K562 (cell line): Measurements from ENCODE around the gene SLC26A5. TPM values are rescaled to one million over a fixed set of nuclear protein-coding genes. Genes with fewer than 3 reads are reported as not detected.

Source experiments
- CSDE1 ChIP-seq, 2 experiments: fragments of 450-650 bp; IDR thresholded peaks; 2 replicates each; pipeline ENCODE4 v1.6.1; 2016; ENCODE audit warnings: mild to moderate bottlenecking in 1 of 2
- SMARCE1 ChIP-seq: fragments of 450-650 bp; IDR thresholded peaks from 2 replicates; pipeline ENCODE4 v1.7.1; 2016; ENCODE audit warnings: mild to moderate bottlenecking
- TAF7 ChIP-seq: fragments of 450-650 bp; IDR thresholded peaks from 2 replicates; pipeline ENCODE4 v1.6.1; 2016; ENCODE audit warnings: missing genetic modification characterization, missing compliant biosample characterization
- polyA plus RNA-seq, 8 experiments: library from polyadenylated mRNA; depleted of rRNA in 4 of 8; stranded (reverse) in 5 of 8; unstranded in 3 of 8; fragments of >200 nt; fragmentation: Nextera tagmentation in 2 of 8; fragmentation: Illumina TruSeq in 1 of 8; extraction: Ambion mirVana in 2 of 8; extraction: Trizol in 1 of 8; gene quantifications; 2 replicates each; pipeline versions ENCODE4 v1.2.1 to v1.2.3, GENCODE V29; 2011 to 2014; ENCODE audit warnings: inconsistent platforms in 1 of 8, missing spikeins in 1 of 8
- total RNA-seq, 7 experiments: library from RNA; depleted of rRNA in 6 of 7; stranded (reverse); fragments of >200 nt in 6 of 7; fragmentation: Illumina TruSeq in 2 of 7; extraction: Trizol in 2 of 7; gene quantifications; 2 replicates each; pipeline versions ENCODE4 v1.2.1 to v1.2.3, GENCODE V29; 2011 to 2021; ENCODE audit warnings: low replicate concordance in 1 of 7
- TF ChIP-seq, protein P1 (sequence below), 2 experiments: fragments of 450-650 bp; IDR thresholded peaks; 2 replicates each; pipeline ENCODE4 v1.6.1; 2016; ENCODE audit warnings: mild to moderate bottlenecking in 2 of 2, borderline replicate concordance in 1 of 2, low read depth in 1 of 2, moderate library complexity in 1 of 2
- TF ChIP-seq, protein P2 (sequence below): sonication (generic); formaldehyde crosslinking; IDR thresholded peaks from 2 replicates; pipeline ENCODE4 v1.8.0; 2022; ENCODE audit warnings: mild to moderate bottlenecking, missing genetic modification reagents, borderline replicate concordance
- TF ChIP-seq, protein P3 (sequence below): fragments of 200-600 bp; sonication (generic); IDR thresholded peaks from one replicate; pipeline ENCODE4 v1.6.1; 2012; ENCODE audit warnings: mild to moderate bottlenecking, low read depth, low read length, inconsistent platforms

The SLC26A5 gene
- total and polyA plus RNA-seq, 9 of the 15 experiments (the other 6 are each of a cell fraction or from before 2014, with no cell fraction given), result not detected

DNA sequence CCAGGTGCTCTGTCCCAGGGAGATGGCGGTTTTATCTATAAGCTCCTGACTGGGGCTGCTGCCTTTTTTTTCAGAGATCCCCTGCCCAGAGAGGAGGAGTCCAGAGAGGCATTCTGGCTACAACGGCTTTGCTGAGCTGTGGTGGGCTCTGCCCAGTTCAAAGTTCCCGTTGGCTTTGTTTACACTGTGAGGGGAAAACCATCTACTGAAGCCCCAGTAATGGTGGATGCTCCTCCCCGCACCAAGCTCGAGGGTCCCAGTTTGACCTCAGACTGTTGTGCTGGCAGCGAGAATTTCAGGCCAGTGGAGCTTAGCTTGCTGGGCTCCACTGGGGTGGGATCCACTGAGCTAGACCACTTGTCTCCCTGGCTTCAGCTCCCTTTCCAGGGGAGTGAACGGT lies 16.4 kb upstream of the SLC26A5 start (continued):
- TF ChIP-seq, protein P1, sequence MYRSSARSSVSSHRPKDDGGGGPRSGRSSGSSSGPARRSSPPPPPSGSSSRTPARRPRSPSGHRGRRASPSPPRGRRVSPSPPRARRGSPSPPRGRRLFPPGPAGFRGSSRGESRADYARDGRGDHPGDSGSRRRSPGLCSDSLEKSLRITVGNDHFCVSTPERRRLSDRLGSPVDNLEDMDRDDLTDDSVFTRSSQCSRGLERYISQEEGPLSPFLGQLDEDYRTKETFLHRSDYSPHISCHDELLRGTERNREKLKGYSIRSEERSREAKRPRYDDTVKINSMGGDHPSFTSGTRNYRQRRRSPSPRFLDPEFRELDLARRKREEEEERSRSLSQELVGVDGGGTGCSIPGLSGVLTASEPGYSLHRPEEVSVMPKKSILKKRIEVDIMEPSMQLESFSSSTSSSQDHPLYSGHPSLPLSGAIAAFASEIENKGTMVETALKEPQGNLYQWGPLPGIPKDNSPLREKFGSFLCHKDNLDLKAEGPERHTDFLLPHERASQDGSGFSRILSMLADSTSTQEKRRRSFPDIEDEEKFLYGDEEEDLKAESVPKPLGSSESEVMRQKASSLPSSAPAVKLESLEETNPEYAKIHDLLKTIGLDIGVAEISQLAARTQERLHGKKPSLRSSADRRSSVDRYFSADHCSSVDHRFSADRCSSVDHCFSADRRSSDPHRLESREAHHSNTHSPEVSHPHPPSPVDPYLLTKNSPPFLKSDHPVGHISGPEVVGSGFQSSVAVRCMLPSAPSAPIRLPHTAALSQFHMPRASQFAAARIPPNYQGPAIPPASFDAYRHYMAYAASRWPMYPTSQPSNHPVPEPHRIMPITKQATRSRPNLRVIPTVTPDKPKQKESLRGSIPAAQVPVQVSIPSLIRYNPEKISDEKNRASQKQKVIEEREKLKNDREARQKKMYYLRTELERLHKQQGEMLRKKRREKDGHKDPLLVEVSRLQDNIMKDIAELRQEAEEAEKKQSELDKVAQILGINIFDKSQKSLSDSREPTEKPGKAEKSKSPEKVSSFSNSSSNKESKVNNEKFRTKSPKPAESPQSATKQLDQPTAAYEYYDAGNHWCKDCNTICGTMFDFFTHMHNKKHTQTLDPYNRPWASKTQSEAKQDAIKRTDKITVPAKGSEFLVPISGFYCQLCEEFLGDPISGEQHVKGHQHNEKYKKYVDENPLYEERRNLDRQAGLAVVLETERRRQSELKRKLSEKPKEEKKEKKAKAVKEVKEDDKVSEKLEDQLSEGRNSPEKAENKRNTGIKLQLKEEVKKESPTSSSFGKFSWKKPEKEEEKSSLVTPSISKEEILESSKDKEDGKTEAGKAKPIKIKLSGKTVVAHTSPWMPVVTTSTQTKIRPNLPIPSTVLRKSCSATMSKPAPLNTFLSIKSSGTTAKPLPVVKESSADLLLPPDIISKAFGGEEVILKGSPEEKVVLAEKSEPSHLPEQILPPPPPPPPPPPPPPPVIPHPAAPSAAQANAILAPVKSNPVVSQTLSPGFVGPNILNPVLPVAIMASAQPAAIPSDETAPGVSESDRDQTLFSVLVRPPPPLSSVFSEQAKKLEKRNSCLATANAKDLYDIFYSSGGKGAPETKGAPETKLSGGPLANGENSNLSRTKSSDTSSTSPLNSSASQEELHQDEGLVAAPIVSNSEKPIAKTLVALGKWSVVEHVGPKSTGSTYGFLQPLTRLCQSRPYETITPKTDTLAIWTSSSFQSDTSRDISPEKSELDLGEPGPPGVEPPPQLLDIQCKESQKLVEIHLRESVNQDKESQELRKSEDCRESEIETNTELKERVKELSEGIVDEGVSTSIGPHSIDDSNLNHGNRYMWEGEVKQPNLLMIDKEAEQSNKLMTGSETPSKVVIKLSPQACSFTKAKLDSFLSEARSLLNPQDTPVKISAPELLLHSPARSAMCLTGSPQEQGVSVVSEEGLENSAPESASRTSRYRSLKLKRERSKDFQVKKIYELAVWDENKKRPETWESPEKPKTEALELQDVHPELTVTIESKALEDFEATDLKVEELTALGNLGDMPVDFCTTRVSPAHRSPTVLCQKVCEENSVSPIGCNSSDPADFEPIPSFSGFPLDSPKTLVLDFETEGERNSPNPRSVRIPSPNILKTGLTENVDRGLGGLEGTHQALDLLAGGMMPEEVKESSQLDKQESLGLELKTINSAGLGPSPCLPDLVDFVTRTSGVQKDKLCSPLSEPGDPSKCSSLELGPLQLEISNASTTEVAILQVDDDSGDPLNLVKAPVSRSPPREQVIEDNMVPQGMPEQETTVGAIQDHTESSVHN (IDR thresholded peaks at IDR 0.05; ENCODE audit: borderline replicate concordance in 1 of 2, low read depth in 1 of 2), result no peak
- no peak for TF ChIP-seq TAF7 (tag)
- no peak for TF ChIP-seq SMARCE1
- no peak for TF ChIP-seq CSDE1 (IDR thresholded peaks at IDR 0.05)
- TF ChIP-seq, protein P2, sequence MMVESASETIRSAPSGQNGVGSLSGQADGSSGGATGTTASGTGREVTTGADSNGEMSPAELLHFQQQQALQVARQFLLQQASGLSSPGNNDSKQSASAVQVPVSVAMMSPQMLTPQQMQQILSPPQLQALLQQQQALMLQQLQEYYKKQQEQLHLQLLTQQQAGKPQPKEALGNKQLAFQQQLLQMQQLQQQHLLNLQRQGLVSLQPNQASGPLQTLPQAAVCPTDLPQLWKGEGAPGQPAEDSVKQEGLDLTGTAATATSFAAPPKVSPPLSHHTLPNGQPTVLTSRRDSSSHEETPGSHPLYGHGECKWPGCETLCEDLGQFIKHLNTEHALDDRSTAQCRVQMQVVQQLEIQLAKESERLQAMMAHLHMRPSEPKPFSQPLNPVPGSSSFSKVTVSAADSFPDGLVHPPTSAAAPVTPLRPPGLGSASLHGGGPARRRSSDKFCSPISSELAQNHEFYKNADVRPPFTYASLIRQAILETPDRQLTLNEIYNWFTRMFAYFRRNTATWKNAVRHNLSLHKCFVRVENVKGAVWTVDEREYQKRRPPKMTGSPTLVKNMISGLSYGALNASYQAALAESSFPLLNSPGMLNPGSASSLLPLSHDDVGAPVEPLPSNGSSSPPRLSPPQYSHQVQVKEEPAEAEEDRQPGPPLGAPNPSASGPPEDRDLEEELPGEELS, result no peak
- TF ChIP-seq, protein P3, sequence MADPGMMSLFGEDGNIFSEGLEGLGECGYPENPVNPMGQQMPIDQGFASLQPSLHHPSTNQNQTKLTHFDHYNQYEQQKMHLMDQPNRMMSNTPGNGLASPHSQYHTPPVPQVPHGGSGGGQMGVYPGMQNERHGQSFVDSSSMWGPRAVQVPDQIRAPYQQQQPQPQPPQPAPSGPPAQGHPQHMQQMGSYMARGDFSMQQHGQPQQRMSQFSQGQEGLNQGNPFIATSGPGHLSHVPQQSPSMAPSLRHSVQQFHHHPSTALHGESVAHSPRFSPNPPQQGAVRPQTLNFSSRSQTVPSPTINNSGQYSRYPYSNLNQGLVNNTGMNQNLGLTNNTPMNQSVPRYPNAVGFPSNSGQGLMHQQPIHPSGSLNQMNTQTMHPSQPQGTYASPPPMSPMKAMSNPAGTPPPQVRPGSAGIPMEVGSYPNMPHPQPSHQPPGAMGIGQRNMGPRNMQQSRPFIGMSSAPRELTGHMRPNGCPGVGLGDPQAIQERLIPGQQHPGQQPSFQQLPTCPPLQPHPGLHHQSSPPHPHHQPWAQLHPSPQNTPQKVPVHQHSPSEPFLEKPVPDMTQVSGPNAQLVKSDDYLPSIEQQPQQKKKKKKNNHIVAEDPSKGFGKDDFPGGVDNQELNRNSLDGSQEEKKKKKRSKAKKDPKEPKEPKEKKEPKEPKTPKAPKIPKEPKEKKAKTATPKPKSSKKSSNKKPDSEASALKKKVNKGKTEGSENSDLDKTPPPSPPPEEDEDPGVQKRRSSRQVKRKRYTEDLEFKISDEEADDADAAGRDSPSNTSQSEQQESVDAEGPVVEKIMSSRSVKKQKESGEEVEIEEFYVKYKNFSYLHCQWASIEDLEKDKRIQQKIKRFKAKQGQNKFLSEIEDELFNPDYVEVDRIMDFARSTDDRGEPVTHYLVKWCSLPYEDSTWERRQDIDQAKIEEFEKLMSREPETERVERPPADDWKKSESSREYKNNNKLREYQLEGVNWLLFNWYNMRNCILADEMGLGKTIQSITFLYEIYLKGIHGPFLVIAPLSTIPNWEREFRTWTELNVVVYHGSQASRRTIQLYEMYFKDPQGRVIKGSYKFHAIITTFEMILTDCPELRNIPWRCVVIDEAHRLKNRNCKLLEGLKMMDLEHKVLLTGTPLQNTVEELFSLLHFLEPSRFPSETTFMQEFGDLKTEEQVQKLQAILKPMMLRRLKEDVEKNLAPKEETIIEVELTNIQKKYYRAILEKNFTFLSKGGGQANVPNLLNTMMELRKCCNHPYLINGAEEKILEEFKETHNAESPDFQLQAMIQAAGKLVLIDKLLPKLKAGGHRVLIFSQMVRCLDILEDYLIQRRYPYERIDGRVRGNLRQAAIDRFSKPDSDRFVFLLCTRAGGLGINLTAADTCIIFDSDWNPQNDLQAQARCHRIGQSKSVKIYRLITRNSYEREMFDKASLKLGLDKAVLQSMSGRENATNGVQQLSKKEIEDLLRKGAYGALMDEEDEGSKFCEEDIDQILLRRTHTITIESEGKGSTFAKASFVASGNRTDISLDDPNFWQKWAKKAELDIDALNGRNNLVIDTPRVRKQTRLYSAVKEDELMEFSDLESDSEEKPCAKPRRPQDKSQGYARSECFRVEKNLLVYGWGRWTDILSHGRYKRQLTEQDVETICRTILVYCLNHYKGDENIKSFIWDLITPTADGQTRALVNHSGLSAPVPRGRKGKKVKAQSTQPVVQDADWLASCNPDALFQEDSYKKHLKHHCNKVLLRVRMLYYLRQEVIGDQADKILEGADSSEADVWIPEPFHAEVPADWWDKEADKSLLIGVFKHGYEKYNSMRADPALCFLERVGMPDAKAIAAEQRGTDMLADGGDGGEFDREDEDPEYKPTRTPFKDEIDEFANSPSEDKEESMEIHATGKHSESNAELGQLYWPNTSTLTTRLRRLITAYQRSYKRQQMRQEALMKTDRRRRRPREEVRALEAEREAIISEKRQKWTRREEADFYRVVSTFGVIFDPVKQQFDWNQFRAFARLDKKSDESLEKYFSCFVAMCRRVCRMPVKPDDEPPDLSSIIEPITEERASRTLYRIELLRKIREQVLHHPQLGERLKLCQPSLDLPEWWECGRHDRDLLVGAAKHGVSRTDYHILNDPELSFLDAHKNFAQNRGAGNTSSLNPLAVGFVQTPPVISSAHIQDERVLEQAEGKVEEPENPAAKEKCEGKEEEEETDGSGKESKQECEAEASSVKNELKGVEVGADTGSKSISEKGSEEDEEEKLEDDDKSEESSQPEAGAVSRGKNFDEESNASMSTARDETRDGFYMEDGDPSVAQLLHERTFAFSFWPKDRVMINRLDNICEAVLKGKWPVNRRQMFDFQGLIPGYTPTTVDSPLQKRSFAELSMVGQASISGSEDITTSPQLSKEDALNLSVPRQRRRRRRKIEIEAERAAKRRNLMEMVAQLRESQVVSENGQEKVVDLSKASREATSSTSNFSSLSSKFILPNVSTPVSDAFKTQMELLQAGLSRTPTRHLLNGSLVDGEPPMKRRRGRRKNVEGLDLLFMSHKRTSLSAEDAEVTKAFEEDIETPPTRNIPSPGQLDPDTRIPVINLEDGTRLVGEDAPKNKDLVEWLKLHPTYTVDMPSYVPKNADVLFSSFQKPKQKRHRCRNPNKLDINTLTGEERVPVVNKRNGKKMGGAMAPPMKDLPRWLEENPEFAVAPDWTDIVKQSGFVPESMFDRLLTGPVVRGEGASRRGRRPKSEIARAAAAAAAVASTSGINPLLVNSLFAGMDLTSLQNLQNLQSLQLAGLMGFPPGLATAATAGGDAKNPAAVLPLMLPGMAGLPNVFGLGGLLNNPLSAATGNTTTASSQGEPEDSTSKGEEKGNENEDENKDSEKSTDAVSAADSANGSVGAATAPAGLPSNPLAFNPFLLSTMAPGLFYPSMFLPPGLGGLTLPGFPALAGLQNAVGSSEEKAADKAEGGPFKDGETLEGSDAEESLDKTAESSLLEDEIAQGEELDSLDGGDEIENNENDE, result no peak
